GM19328 (cell line): Measurements from ENCODE around the gene UBE2U.
"Not testable (repeated sequence)": the region's sequence is repeated elsewhere in the genome, so short reads cannot be mapped to it uniquely, and the experiment has no call there.

ENCODE experiments used
- ATAC-seq: cut with Tn5 transposase; IDR thresholded peaks from one replicate; pipeline ENCODE4 v1.9.1; 2021; ENCODE audit warnings: mild to moderate bottlenecking, moderate library complexity; ENCODE audit not compliant: unreplicated experiment

The UBE2U gene

GRCh38 chr1:64187646-64188045 is 15.8 kb upstream of the UBE2U start:
- ATAC-seq: no peak

- ATAC-seq: no peak
These were observed 11.1 kb upstream of the UBE2U start for GRCh38 chr1:64192290-64192689.

GRCh38 chr1:64194168-64195080 is 9.0 kb upstream of the UBE2U start:
- ATAC-seq: no peak

GRCh38 chr1:64195081-64195395 is 8.4 kb upstream of the UBE2U start:
- no peak for ATAC-seq

GRCh38 chr1:64196074-64196870 is 7.2 kb upstream of the UBE2U start:
- ATAC-seq: no peak

DNA sequence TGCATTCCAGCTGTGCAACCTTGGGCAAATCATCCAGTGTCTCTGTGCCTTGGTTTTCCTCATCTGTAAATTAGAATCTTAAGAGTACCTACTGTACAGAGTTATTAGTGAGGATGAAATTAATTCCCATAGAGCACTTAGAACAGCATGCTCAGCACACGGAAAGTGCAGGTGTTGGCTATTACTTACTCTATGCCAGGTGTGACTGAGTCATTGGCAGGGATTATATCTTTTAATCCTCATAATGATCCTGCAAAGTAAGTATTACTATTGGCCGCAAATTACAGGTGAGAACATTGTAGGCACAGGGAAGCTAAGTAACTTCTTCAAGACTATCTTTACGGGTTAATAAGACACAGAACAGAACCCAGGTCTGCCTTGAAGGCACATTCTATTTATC is 6.3 kb upstream of the UBE2U start:
- no peak for ATAC-seq

DNA sequence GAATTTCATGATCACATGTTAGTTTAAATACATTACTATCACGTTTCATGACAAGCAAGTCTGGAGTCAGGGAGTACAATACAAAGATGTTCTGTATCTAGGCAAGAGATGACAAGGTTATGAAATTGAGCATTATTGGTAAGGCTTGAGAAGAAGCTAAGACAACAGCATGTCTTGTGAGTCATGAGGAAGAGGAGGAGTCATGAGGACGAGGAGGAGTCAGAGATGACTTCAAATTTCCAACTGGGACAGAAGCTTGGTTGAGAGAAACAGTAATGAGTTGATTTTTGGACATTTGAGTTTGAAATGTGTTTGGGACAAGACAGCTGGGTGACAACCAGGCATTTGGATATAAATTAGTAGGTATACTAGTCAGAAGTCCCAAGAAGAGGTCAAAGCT is 4.3 kb upstream of the UBE2U start:
- ATAC-seq: no peak

GRCh38 chr1:64200064-64200463 is 3.4 kb upstream of the UBE2U start:
- ATAC-seq: no peak

GRCh38 chr1:64209221-64209620 is 5.8 kb downstream of the UBE2U start:
- ATAC-seq: no peak

GRCh38 chr1:64212031-64212430 is 8.6 kb downstream of the UBE2U start:
- ATAC-seq: no peak

- no peak for ATAC-seq
These were observed 12.2 kb downstream of the UBE2U start for GRCh38 chr1:64215576-64215975.

GRCh38 chr1:64220241-64220640 is 16.8 kb downstream of the UBE2U start:
- ATAC-seq: no peak

- ATAC-seq: no peak
These were observed 20.1 kb downstream of the UBE2U start for GRCh38 chr1:64223329-64224151.

DNA sequence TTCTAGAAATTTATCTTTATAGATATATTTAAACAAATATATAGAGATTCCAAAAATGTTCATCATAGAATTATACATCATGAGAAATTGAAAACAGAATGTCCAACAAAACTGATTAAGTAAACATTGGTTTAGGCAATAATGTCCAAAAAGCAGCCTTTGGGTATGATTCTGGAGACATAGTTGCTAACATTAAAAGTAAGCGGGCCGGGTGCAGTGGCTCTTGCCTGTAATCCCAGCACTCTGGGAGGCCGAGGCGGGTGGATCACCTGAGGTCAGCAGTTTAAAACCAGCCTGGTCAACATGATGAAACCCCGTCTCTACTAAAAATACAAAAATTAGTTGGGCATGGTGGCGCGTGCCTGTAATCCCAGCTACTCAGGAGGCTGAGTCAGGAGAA is 20.8 kb downstream of the UBE2U start:
- not testable (repeated sequence) for ATAC-seq

DNA sequence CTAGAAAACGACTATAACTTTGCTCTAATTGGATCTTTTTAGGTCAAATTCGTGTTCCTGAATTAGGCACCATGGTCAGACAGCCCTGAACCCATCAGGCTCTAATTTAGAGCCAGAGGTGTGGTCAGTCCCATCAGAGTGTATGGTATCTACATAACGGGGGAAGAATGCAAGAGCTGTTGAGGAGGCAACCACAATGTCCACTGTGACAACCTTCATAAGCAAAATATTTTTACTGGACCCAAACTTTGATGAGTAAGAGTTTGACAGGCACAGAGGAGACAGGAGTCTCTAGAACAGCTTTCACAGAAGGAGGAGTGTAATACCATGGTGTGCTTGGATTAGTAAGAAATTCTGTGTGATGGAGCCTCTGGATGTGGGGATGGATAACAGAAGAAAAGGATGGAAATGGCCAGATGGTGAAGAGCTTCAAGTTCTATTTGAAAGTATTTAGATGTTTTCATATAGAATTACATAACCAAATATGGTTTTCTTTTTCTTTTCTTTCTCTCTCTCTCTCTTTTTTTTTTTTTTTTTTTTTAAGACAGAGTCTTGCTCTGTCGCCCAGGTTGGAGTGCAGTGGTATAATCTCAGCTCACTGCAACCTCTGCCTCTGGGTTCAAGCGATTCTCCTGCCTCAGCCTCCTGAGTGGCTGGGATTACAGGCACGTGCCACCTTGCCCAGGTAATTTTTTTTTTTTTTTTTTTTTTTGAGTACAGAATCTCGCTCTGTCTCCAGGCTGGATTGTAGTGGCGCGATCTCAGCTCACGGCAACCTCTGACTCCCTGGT is 24.9 kb downstream of the UBE2U start:
- ATAC-seq: no peak

DNA sequence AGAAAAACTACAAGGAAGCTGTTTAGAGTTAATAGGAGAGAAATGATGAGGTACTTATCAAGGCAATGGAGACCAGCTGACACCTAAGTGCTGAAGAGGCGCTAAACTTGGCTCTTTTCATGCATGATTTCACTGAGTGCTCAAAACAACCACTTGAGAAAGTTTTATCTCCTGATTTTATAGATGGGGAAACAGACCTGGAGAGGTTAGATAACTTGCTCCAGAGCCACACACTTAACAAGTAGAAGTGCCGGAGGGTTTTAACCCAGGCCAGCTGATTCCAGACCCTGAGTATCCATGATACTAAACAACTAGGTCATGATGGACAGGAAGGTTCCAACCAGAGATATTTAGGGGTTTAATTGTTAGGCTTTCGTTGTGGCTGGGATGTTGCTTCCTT is 25.9 kb downstream of the UBE2U start:
- no peak for ATAC-seq

GRCh38 chr1:64231153-64231552 is 27.7 kb downstream of the UBE2U start:
- ATAC-seq: no peak

- no peak for ATAC-seq
These were observed 28.2 kb downstream of the UBE2U start for GRCh38 chr1:64231654-64232053.

GRCh38 chr1:64234714-64235113 is 31.3 kb downstream of the UBE2U start:
- ATAC-seq: no peak

DNA sequence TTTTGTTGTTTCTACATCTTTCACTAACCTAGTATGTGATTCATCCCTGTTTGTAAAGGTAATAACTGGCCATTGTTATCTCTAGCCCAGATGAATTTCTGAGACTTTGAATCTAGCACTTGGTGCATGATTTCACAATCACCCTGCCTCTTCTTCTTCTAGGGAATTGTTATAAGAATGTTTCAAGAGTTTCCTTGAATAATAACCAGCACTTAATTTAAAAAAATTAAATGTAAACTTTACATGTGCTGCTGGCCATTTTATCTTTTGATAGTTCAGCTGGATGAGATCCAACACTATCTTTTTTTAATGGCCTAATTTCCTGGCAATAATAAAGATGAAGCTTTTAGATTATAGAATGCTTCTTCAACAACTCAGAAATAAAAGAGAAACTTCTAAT is 31.8 kb downstream of the UBE2U start:
- ATAC-seq: no peak

DNA sequence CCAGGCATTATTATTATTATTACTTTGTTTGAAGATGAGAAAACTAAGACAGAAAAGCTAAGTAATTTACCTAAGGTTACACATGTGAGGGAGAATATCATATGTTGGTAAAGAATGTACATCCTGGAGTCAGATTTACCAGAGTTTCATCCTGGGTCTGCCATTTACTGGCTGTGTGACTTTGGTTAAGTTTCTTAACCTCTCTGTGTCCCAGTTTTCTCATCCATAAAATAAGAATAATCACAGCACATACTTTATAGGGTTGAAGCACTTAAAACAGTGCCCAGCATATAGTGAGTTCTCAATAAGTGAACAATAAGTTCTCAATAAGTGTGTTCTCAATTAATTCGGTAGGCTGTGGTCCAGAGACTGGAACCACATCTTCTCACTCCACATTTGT is 32.5 kb downstream of the UBE2U start:
- no peak for ATAC-seq
